Measurements from ENCODE around the gene ACOT7.
"Not testable (repeated sequence)": the region's sequence is repeated elsewhere in the genome, so short reads cannot be mapped to it uniquely, and the experiment has no call there.

ACOT7 gene

DNA sequence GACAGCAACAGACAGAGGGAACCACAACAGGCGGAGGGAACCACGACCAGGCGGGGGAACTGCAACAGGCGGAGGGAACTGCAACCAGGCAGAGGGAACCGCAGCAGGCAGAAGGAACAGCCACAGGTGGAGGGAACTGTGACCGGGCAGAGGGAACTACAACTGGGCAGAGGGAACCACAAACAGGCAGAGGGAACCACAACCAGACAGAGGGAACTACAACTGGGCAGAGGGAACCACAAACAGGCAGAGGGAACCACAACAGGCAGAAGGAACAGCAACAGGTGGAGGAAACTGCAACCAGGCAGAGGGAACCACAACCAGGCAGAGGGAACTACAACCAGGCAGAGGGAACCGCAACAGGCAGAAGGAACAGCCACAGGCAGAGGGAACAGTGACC is 85.9 kb downstream of the ACOT7 start:
- DNase-seq = not testable (repeated sequence)

DNA sequence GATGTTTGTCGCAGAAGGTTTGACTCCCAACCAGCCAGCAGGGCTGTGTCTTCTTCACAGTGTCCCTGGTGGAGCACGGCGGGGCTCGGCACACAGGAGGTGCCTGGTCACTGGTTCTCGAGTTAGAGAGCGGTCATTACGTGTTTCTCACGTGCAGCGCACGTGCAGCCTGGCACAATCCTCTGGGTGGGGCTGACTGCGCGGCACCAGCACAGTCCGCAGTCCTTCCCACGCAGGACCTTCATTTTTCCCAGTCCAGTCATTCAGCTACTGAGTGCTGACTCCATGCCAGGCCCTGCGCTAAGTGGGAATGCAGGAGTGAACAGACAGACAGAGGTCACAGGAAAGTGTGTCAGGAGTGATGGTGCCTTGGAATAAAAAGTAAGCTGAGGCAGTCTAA is 86.5 kb downstream of the ACOT7 start:
- no peak for DNase-seq

DNA sequence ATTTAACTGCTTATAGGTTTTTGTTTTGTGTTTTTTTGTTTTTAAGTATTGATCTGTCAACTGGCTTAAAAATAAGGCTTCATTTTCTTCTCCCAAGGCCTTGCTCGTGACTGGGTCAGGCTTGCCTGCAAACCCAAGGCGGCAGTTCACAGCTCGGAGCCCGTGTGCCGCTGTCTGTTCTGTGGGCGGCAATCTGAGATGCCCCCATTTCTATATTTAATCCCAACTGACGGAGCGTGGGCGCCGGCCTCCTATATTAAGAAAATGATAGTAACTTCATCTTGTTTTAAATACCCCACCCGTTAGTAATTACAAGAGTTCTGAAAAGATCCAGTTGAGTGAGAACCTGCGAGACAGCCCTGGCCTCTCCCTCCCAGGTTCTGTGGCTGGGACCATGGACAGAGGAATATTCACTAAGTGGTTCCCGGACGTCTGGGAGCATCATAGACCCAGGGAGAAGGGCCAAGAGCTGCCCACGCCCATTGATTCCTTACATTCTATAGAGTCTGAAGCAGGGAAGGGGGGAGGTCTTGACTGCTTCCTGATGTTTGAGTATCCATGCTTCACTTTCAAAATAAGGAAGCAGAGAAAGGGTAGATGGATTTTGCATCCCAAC is 90.1 kb downstream of the ACOT7 start:
- DNase-seq = no peak

DNA sequence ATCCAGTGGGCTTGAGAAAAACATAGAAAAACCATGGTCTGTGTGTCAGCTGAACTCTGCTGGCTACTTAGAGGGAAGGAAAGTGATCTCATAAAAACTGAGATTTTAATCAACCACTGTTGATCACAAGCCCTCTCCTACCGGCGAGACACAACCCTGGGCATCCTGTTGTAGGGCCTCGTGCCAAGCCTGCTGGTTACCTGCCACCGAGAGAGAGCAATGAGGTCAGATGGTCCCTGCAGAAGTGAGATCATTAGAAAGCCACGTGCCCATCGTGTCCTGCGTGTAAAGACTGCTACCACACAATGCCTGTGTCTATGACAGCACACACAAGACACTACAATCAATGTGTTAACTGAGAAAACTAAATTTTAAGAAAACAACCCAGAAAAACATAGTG is 91.0 kb downstream of the ACOT7 start:
- no peak for DNase-seq

DNA sequence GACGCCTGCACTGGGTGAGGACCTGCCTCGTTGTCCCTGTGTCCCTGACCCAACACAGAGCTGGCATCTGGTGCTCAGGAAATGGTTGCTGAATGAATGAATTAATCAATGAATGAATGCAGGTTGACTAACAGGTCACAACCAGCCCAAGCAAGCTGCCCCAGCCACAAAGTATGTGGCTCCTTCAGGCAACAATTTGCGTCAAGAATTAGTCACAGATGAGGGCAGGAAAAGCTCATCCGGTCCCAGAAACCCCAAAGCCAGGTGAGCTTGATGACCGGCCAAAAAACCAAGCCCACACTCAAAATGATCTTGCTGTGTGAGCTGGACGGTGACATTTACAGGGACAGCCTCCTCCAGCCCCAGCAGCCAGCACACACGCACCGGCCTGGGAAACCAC is 92.0 kb downstream of the ACOT7 start:
- DNase-seq = no peak

- no peak for DNase-seq
Observed at GRCh38 chr1:6300342-6301048, 93.1 kb downstream of the ACOT7 start.

GRCh38 chr1:6299557-6300165 is 93.9 kb downstream of the ACOT7 start:
- no peak for DNase-seq

- DNase-seq = no peak
Observed at GRCh38 chr1:6298940-6299465, 94.6 kb downstream of the ACOT7 start.

GRCh38 chr1:6298530-6298929 is 95.0 kb downstream of the ACOT7 start:
- no peak for DNase-seq

GRCh38 chr1:6295910-6296309 is 97.7 kb downstream of the ACOT7 start:
- no peak for DNase-seq

- DNase-seq = no peak
Observed at GRCh38 chr1:6294890-6295556, 98.5 kb downstream of the ACOT7 start.

DNA sequence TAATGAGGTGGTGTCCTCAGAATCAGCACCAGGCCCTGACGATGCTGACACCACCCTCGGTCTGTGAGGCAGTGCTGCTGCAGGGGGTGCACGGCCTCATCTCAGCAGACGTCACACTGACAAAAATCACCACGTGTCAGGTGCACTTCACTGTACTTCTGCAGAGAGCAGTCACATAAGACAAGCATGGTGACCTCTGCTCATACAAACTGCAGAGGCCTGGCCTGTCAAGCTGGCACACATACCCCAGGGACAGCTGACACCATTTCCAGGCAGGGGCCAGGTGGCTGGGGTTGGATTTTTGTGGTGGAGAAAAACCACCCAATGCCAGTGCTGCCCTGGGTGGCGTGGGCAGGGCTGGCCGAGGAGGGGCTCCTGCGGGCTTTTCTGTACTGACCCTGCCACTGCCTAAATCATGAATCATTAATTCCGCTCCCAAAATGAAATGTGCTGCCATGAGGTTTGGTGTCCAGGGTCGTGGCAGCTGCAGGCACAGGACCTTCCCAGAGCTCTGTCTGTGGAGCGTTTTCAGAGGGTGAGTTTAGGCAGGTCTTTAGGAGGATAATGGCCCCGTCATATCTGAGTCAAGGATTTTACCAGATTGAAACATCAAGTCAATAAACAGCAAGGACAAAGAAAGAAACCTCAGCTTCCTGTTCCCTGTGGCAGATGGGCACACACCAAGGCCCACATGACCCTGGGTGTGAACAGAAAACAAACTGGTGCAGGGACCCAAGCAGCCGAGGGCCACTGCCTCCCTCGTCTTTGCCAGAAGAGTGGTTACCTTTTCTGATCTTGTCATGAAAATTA is 99.3 kb downstream of the ACOT7 start:
- no peak for DNase-seq

- no peak for DNase-seq
Observed at GRCh38 chr1:6292102-6292501, 101.5 kb downstream of the ACOT7 start.

- DNase-seq = no peak
Observed at GRCh38 chr1:6288665-6289064, 104.9 kb downstream of the ACOT7 start.

DNA sequence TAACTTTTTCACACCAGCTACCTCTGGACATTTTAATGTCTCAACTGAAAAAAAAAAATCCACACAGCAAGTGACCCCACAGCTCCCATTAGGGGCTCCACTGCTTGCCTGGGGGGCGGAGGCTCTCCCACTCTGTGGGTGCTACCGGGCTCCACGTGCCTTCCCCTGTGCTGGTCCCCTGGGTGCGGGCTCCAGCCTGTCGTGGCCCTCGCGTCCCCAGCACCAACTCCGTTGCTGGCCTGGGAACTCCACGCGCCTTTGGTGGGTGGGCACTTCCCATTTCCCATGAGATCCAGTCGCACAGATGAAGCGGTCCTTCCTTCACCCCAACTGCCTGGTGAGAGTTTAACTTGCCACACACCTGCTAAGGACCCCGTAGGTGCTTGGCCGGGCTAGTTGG is 105.5 kb downstream of the ACOT7 start:
- no peak for DNase-seq

DNA sequence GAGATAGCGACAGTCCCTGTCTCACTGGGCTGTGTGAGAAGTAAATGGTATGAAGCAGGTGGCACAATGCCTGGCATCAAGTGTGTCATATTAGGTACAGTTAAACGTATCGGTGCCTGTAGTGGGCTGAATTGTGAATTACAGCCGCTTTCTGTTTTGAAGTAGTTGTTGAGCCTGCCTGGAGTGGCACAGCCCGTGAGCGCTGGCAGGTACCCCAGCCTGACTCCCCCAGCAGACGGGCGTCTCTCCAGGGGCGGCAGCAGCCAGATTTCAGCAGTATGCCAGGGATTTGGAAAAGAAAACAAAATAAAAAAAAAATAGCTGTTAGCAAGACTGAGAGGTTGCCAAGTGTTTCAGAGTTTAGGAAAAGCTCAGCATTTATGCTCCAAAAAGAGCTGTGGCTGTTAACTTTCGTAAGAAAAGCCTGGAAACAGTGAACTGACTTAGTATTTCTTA is 106.1 kb downstream of the ACOT7 start:
- no peak for DNase-seq

DNA sequence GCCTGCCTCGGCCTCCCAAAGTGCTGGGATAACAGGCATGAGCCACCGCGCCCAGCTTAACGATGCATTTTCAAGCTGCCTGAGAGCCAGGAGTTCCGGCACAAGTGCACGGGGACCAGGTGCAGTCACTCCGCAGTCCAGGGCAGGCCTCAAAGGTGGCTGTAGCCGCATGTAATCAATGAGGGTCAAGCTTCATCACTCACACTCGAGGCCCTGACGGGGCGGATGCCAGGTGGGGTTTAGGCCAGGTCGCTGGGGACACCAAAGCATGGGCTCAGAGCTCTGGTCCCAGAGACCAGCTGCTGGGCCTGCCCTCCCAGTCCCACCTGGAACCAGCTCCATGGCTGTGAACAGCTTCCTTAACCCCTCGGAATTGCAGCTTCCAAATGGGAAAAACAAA is 106.5 kb downstream of the ACOT7 start:
- no peak for DNase-seq

GRCh38 chr1:6286266-6286665 is 107.3 kb downstream of the ACOT7 start:
- no peak for DNase-seq

GRCh38 chr1:6285336-6285735 is 108.2 kb downstream of the ACOT7 start:
- no peak for DNase-seq

- no peak for DNase-seq
Observed at GRCh38 chr1:6282577-6283270, 110.8 kb downstream of the ACOT7 start.

DNA sequence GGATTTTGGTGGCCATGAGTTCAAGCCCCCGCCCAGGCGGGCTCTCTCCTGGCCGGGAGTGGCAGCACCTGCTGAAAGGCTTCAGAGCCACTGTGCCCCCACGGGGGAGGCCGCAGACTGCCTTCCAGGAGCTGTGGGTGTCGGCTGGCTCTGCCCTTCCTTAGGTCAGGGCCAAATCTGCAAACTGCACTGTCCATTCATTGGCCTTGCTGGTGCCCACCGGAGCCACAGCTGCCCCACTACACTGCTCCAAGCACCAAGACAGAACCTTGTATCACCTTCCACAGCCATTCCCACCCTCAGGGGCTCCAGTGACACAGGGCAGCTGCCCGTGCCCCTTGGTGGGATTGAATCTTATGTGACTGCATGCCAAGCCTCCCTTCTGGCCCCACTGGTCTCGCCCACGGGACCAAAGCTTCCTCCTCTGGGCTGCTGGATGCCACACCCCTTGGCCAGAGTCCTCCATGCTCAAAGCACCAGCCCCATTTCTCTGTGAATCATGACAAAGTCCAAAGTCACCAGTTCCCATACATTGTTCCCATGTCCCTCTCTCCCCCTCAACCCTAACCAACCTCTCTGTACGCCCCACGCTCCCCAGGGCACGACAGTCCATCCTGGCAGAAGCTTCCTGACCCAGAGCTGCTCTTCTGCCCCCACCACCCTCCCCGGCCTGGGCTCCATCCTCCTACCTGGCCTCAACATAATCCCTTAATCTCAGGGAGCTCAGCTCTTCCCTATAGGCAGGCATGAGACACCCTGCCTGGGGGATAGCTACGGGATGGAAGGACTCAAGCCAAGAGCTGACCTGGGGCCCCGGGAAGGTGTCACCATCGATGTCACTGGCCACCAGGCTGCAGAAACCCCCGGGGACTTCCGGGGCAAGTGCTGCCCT is 111.8 kb downstream of the ACOT7 start:
- DNase-seq = no peak
